G401 (cell line): Measurements from ENCODE around the gene IFNL1. TPM values are rescaled to one million over a fixed set of nuclear protein-coding genes. Genes with fewer than 3 reads are reported as not detected.
"Not testable (repeated sequence)": the region's sequence is repeated elsewhere in the genome, so short reads cannot be mapped to it uniquely, and the experiment has no call there.

Experiments used
- DNase-seq: peaks from one replicate; pipeline ENCODE4 v3.0.0-alpha.2; 2015; ENCODE audit warnings: low spot score
- in situ Hi-C: cut with HindIII; loops from 2 replicates; pipeline ENCODE4 v1.10.0; 2016; ENCODE audit warnings: low sequenced_read_pairs, mixed read lengths
- total RNA-seq: library from RNA; depleted of rRNA; stranded (reverse); fragments of >200 nt; shearing (Covaris generic); gene quantifications from 2 replicates; pipeline ENCODE4 v1.2.3, GENCODE V29; 2014

The IFNL1 gene
- total RNA-seq, 1 experiment from 2014 or later: not detected

- in situ Hi-C loops, DNase-seq: not testable (repeated sequence)
These were observed 27.5 kb upstream of the IFNL1 start for GRCh38 chr19:39268531-39269223.

- in situ Hi-C loops, DNase-seq: not testable (repeated sequence)
These were observed 26.8 kb upstream of the IFNL1 start for GRCh38 chr19:39269369-39269768.

DNA sequence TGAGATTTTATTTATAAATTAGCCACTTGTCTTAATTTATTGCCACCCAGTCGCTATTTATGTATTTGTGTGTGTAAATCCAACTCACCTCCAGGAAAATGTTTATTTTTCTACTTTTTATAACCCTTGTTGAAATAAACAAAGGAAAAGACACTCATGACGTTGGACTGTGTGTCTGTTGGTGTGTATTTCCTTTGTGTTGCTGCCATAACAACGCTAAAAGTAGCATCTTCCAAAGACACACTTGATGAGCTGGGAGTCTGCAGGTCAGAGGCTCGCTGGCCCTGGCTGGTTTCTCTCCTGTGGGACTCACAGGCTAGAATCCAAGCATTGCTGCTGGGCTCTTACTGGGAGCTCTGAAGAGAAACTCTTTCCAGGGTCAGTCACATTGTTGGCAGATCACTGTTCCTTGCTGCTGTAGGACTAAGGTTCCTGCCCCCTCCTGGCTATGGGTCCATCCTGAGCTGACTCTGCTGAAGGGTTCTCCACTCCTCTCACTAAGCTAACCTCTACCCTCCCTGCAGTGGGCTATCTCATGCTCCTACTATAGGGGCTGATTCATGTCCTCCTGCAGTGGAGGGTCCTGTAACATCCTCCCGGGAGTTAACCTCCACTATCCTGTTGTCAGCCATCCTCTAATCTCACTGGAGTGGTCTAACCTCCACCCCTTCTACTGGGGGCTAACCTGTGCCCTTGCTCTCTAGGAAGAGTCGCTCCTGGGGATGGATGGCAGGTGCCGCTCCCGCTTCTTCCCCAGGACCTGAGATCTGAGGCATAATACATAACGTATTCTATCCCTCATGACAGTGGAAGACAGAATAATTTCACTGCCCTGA, 26.0 kb upstream of the IFNL1 start:
- in situ Hi-C loops: no loop called here

GRCh38 chr19:39273859-39274258, 22.3 kb upstream of the IFNL1 start:
- DNase-seq, in situ Hi-C loops: not testable (repeated sequence)

More for the DNA sequence above, 26.0 kb upstream of the IFNL1 start:
- DNase-seq: no peak

DNA sequence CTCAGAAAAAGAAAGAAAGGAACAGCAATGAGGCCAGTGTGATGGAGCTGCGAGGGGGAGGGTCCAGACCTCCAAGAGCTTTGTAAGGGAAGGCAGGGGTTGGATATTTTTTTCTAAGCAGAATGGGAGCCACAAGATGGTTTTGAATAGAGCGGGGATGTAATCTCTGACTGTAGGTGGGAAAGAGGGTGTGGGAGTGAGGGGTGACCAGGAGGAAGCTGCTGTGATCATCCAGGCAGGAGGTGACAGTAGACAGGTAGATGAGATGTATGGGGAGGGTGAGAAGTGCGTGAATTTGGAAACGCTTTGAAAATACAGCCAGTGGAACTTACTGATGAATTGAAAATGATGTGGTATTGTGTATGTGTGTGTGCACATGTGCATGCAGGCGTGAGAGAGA, 20.6 kb upstream of the IFNL1 start:
- in situ Hi-C loops: no loop called here
- no peak for DNase-seq

DNA sequence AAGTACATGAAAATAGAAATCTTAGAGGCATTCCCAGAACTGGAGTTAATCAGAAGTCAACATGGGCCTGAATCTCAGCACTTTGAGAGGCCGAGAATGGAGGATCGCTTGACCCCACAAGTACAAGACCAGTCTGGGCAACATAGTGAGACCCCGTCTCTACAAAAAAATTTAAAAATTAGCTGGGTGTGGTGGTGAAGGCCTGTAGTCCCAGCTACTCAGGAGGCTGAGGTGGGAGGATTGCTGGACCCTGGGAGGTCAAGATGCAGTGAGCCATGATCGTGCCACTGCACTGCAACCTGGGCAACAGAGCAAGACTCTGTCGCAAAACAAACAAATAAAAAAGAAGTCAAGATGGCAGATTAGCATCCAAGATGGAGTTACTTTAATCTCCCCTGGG, 19.5 kb upstream of the IFNL1 start:
- DNase-seq: no peak
- in situ Hi-C loops: no loop called here

- in situ Hi-C loops: no loop called here
- no peak for DNase-seq
These were observed 18.6 kb upstream of the IFNL1 start for GRCh38 chr19:39277598-39277997.

GRCh38 chr19:39282021-39282420, 14.2 kb upstream of the IFNL1 start:
- DNase-seq: no peak
- in situ Hi-C loops: no loop called here

DNA sequence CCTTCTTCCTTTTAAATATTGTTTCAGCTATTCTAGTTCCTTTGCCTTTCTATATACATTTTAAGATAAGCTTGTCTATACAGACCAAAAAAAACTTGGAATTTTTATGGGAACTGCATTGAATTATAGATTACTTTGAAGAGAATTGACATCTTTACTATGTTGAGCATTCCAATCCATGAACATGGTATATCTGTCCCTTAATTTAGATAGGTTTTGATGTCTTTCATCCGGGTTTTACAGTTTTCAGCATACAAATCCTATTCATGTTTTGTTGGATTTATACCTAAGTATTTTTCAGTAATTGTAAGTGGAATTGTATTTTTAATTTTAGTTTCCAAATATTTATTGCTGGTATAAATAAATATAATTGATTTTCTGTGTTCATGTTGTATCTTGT, 12.2 kb upstream of the IFNL1 start:
- in situ Hi-C loops: no loop called here
- DNase-seq: no peak

GRCh38 chr19:39293394-39293793, 2.8 kb upstream of the IFNL1 start:
- DNase-seq: no peak
- in situ Hi-C loops: no loop called here

GRCh38 chr19:39296906-39297305, 699 bp downstream of the IFNL1 start:
- in situ Hi-C loops: no loop called here
- no peak for DNase-seq

- no peak for DNase-seq
- in situ Hi-C loops: no loop called here
These were observed 1.9 kb downstream of the IFNL1 start for GRCh38 chr19:39297931-39298634.

DNA sequence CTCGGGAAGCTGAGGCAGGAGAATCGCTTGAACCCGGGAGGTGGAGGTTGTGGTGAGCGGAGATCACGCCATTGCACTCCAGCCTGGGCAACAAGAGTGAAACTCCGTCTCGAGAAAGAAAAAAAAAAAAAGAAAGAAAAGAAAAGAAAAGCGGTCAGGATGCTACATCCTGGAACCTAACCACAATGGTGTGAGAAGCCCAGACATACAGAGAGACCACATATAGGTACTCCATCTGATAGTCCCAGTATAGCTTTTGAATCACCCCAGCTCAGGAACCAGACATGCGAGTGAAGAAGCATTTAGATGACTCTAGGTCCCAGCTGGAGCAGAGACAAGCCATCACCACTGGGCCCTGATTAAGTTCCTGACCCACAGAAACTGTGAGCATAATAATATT, 3.2 kb downstream of the IFNL1 start:
- no peak for DNase-seq
- in situ Hi-C loops: no loop called here

GRCh38 chr19:39299832-39300231, 3.6 kb downstream of the IFNL1 start:
- DNase-seq: no peak
- in situ Hi-C loops: no loop called here

- no peak for DNase-seq
- in situ Hi-C loops: no loop called here
These were observed 4.8 kb downstream of the IFNL1 start for GRCh38 chr19:39301021-39301420.

GRCh38 chr19:39301562-39301961, 5.4 kb downstream of the IFNL1 start:
- in situ Hi-C loops: no loop called here

DNA sequence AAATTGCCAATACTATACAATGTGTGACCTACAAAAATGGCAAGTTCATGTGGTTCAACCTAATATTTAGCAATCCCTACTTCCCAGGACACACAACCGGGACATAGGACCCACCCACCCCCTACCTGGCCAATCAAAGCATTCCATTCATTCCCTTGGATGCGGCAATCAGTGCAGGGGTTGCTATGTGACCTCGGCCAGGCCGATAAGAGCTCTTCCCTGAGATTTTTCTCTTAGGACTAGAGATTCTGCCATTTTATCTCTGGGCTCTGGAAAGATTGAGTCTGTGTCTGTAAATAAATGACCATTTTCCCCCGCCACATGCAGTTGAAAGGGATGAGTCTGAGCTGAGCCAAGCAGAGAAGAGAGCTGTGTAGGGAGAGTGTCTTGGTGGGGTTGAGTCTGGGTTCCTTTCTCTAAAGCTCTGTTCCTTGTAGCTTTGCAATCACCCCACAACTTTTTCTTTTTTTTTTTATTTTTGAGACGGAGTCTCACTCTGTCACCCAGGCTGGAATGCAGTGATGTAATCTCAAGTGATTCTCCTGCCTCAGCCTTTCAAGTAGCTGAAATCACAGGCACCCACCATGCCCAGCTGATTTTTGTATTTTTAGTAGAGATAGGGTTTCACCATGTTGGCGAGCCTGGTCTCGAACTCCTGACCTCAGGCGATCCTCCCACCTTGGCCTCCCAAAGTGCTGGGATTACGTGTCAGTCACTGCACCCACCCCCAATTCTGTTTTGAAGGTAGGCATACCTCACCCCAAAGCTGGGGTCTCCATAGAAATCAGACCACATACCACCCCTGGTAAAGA, 7.4 kb downstream of the IFNL1 start:
- no peak for DNase-seq
- in situ Hi-C loops: no loop called here

More at GRCh38 chr19:39301562-39301961, 5.4 kb downstream of the IFNL1 start:
- no peak for DNase-seq

- no peak for DNase-seq
- in situ Hi-C loops: no loop called here
These were observed 7.9 kb downstream of the IFNL1 start for GRCh38 chr19:39304185-39304513.
